Stimulated activated CD8-positive, alpha-beta memory T cell treated with anti-CD3 and anti-CD28 coated beads, Interleukin-7, amount 100 ng/mL, for 24 hours (primary cell): Measurements from ENCODE around the gene EREG.
"Not testable (repeated sequence)": the region's sequence is repeated elsewhere in the genome, so short reads cannot be mapped to it uniquely, and the experiment has no call there.

Experiments used
- DNase-seq: peaks from one replicate; pipeline ENCODE4 v3.0.0-alpha.2; 2020; ENCODE audit warnings: low read depth

EREG gene

DNA sequence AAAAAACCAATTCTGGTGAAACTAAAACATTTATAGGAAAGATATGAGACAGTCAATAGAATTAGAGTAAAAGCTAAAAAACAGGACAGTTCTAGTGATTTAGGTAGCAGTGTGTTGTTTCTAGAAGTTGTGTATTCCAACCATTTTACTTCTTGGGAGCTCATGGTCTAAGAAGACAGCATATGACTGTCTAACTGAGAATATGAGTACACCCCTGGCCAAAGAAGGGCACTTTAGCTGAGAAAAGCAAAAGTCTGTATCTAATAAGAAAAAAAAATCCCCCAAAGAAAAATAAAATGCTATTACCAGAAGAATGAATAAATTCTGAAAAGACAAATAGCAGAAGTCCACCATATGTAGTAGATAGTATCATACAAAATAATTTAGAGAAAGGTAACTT is 26.4 kb downstream of the EREG start:
- DNase-seq: no peak

DNA sequence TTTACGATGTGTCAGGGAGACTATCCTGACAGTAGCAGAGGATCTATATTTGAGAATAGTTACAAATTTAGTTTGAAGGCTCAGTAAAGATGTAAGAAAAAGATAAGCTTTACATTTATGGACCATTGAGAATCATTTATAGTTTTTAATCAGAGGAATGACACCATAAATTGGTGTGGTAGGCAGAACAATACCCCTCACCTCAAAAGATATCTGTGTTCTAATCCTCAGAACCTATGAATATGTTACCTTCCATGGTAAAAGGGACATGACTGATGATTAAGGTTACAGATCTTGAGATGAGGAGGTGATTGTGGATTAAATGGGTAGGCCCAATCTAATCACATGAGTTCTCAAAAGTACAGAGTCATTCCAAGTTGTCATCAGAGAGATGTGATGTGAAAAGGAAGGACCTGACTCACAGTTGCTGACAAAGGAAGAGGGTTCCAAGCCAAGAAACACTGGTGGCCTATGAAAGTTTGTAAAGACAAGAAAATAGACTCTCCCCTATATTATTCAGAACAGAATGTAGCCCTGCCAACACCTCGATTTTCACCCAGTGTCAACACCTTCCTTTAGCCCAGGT is 27.0 kb downstream of the EREG start:
- no peak for DNase-seq

- DNase-seq: no peak
Observed at GRCh38 chr4:74394476-74395136, 29.7 kb downstream of the EREG start.

- DNase-seq: no peak
Observed at GRCh38 chr4:74395633-74396032, 30.7 kb downstream of the EREG start.

DNA sequence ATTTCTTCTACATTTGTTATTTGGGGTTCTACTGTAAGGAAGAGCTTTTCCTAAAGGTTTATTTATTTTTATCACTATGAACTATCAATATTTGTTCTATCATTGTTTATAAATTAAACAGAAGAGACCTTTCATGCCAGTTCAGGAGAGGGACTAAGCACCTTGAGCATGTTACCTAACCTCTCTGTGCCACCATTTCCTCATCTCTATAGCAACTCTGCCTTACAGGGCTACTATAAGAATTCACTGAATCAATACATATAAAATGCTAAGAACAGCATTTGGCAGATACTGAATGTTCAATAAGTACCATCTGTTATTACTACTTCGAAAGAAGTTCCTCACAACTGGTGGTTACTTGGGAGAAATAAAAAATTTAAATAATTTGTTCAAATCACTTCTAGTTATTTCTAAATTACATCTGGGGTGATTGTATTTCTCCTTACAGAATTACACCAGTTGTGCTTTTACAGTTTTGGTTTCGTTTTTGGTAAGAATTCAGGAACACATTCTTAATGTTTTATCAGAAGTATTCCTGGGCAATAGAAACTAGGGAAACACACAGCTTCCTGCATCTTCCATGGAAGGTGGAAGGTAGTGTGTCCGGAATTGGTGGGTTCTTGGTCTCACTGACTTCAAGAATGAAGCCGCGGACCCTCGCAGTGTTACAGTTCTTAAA is 32.9 kb downstream of the EREG start:
- no peak for DNase-seq

- DNase-seq: not testable (repeated sequence)
Observed at GRCh38 chr4:74398894-74399589, 34.1 kb downstream of the EREG start.

DNA sequence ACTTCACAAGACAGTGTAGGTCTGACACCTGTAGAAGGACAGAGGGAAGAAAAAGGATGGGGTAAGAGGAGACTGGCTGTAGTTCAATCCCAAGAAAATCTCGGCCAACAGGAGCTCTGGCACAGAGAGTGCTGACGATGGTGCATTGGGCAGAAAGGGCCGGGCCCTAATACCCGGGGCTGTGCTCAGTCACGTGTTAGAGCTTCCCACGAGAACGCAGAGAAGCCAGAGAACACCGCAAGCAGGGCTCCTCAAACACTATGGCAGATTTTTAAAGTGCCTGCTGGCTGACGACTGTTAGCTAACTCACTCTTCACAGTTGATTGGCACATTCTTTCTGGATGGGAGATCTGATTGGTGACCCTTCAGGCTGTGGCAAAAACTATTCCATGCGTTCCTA is 35.5 kb downstream of the EREG start:
- DNase-seq: no peak

GRCh38 chr4:74402692-74403456 is 37.9 kb downstream of the EREG start:
- no peak for DNase-seq

GRCh38 chr4:74407891-74408290 is 42.9 kb downstream of the EREG start:
- DNase-seq: no peak

DNA sequence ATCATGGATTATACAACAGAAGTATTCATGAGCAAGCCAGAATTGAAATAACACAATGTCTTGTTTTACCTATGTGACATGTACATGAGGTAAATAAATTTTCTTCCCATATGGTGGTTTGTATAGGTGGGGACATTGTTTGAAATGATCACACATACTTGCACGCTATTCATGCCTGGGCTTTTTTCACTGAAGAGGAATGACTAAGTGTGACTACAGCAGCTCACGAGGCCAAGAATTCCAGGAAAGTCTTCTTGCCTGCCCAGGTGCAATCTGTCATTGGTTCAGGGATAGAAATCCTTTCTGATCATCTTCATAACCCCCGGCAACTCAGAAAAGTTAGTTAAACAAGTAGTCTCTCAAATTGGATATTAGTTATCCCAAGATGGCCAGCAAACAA is 43.7 kb downstream of the EREG start:
- DNase-seq: no peak

DNA sequence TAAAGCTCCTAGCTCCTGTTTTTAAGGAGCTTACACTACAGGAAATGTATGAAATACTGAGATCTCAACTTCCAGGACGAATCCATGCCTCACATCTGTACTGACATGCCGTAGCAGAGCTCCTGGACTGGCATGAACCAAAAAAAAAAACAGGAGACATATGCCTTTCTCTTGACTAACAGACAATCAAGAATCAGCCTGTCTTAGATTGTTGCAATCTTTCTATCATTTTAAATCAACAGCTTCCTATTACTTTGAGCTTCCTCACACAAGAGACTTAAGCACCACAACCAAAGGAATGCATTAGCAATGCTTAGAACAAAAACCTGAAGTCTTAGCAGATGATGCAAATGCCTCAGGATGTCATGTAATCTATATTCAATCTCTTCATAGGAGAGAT is 45.3 kb downstream of the EREG start:
- DNase-seq: no peak

GRCh38 chr4:74412225-74412624 is 47.3 kb downstream of the EREG start:
- no peak for DNase-seq

DNA sequence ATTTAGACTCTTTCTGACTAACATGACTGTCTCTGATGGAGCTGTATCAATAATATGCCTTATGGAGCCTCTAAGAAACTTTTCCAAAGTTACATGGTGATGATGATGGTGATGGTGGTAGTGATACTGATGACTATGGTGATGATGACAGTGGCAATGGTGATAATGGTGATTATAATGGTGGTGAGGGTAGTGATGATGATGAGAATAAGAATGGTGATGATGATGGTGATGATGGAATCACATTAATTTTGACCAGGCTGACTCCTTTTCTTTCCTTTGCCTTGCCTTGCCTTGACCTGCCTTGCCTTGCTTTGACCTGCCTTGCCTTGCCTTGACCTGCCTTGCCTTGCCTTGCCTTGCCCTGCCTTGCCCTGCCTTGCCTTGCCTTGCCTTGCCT is 48.3 kb downstream of the EREG start:
- DNase-seq: no peak

GRCh38 chr4:74414149-74414809 is 49.3 kb downstream of the EREG start:
- no peak for DNase-seq

DNA sequence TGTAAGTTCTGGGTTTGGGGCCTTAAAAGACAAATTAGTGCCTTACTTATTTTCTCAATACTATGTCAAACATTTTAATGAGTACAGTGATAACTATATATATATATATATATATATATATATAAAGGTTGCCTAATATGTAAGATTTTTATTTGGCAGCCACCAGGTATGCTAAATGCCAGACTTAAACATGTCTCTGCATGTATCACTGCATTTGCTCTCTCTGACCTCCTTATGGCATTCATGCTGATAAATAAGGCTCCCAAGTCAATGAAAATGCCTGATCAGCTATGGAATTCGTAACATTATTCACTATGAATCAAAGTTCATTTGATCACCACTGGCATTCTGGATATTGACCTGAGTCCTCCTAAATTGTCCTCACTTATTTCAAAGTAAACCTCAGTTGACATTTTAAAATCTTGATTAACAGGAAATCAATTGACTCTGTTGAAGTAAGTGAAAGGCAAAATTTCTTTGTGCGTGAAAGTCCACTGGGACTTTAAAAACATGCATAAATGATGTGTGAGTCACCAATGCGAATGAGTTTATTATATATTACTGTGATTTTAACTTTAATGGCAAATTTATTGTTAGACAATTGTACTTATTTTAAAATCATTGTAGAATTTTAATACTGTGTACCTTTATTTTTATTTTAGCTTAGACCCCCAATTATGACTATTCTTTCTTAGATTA is 50.8 kb downstream of the EREG start:
- no peak for DNase-seq

GRCh38 chr4:74418063-74418670 is 53.2 kb downstream of the EREG start:
- DNase-seq: no peak

GRCh38 chr4:74420863-74421262 is 55.9 kb downstream of the EREG start:
- no peak for DNase-seq

GRCh38 chr4:74423104-74423503 is 58.2 kb downstream of the EREG start:
- no peak for DNase-seq

- DNase-seq: no peak
Observed at GRCh38 chr4:74424111-74424510, 59.2 kb downstream of the EREG start.

- DNase-seq: no peak
Observed at GRCh38 chr4:74426101-74426500, 61.2 kb downstream of the EREG start.

DNA sequence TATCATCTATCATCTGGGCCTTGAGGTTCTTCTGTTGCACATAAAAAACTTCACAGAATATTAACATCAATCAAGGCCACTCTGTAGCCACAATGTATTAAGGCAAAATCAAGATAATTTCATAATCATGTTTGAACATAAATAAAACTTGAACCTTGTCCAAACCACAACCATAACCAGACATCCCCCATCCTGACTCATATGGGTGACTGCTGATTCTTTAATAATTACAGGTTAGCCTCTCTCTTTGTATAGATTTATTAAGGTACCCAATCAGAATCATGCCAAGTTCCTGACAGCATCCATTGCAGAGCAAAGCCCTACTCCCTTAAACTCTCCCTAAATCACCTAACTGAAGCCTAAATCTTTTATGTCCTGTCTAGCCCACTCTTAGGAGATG is 63.3 kb downstream of the EREG start:
- DNase-seq: no peak
